Measurements from ENCODE around the gene U2AF1L4.
"Not testable (repeated sequence)": the region's sequence is repeated elsewhere in the genome, so short reads cannot be mapped to it uniquely, and the experiment has no call there.

Gene U2AF1L4

GRCh38 chr19:35775298-35776101, 30.3 kb upstream of the U2AF1L4 start, which contains the start of gene ARHGAP33:
ARHGAP33 (plus strand) TSS chr19:35775564; CDS start chr19:35775659, 95 bp downstream.
- peak within 1 kb of the TSS; percentile 70 for H3K4me3 ChIP-seq (ENCODE audit: low read depth, low read length)
- TF ChIP-seq, protein P1, sequence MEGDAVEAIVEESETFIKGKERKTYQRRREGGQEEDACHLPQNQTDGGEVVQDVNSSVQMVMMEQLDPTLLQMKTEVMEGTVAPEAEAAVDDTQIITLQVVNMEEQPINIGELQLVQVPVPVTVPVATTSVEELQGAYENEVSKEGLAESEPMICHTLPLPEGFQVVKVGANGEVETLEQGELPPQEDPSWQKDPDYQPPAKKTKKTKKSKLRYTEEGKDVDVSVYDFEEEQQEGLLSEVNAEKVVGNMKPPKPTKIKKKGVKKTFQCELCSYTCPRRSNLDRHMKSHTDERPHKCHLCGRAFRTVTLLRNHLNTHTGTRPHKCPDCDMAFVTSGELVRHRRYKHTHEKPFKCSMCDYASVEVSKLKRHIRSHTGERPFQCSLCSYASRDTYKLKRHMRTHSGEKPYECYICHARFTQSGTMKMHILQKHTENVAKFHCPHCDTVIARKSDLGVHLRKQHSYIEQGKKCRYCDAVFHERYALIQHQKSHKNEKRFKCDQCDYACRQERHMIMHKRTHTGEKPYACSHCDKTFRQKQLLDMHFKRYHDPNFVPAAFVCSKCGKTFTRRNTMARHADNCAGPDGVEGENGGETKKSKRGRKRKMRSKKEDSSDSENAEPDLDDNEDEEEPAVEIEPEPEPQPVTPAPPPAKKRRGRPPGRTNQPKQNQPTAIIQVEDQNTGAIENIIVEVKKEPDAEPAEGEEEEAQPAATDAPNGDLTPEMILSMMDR (IDR thresholded peaks at IDR 0.05; ENCODE audit: low read depth, low read length): no peak
- DNase-seq (ENCODE audit: low read depth, low spot score): peak; percentile 96
- in situ Hi-C loops (cut with HindIII; ENCODE audit: low sequenced_read_pairs): no loop called here

DNA sequence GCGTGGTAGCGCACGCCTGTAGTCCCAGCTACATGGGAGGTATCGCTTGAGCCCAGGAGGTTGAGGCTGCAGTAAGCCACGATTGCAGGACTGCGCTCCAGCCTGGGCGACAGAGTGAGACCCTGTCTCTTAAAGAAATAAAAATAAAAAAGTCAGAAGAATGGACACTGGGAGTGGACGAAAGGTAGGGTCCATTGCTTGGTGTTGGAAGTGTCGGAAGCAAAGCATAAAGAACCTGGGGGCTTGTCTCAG, 29.8 kb upstream of the U2AF1L4 start:
- in situ Hi-C loops (cut with HindIII; ENCODE audit: low sequenced_read_pairs): no loop called here
- TF ChIP-seq, protein P1 (IDR thresholded peaks at IDR 0.05; ENCODE audit: low read depth, low read length): no peak
- no peak for DNase-seq (ENCODE audit: low read depth, low spot score)
- H3K4me3 ChIP-seq (ENCODE audit: low read depth, low read length): no peak overlapping the region

DNA sequence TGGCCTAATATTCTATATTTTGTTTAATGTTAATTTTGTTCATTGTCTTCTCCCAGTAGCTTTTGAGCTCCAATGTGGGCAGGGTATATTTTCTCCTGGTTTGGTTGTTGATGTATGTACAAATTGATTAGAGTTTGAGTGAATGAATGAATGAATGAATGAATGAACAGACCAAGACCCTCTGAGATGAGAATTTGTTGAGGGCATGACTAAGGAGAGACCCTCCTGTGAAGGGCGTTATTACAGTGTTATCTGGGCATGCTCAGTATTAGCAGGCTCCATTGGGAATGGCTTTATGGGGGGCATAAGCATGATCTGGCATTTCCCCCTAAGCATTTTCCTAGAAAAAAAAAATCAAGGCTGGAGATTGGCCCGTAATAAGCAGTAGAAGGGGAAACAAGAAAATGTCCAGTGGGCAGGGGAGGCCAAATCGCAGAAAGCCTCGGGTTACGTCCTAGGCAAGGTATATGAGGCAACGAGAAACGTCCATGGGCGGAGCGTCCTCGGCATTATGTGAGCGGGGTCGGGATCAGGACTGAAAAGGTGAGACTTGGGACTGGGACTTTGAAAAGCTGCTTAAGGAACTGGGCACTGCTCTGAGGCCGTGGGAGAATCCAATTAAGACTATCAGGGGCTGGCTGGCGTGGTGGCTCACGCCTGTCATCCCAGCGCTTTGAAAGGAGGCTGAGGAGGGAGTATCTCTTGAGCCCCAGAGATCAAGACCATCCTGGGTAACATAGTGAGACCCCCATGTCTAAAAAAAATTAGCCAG, 29.2 kb upstream of the U2AF1L4 start:
- TF ChIP-seq, protein P1 (IDR thresholded peaks at IDR 0.05; ENCODE audit: low read depth, low read length): no peak
- DNase-seq (ENCODE audit: low read depth, low spot score): no peak
- in situ Hi-C loops (cut with HindIII; ENCODE audit: low sequenced_read_pairs): no loop called here
- no peak overlapping the region for H3K4me3 ChIP-seq (ENCODE audit: low read depth, low read length)

GRCh38 chr19:35773020-35773806, 28.0 kb upstream of the U2AF1L4 start:
- in situ Hi-C loops (cut with HindIII; ENCODE audit: low sequenced_read_pairs): no loop called here
- TF ChIP-seq, protein P1 (IDR thresholded peaks at IDR 0.05; ENCODE audit: low read depth, low read length): no peak
- DNase-seq (ENCODE audit: low read depth, low spot score): no peak
- H3K4me3 ChIP-seq (ENCODE audit: low read depth, low read length): no peak overlapping the region

DNA sequence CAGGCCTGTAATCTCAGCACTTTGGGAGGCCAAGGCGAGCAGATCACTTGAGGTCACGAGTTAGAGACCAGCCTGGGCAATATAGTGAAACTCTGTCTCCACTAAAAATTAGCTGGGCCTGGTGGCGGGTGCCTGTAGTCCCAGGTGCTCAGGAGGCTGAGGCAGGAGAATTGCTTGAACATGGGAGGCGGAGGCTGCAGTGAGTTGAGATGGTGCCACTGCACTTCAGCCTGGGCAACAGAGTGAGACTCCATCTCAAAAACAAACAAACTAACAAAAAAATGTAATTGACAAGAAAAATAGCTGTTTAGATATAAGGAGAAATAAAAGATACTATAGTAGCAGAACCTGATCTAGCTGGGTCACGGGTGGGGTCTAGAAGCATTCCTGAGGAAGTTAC, 27.1 kb upstream of the U2AF1L4 start:
- DNase-seq (ENCODE audit: low read depth, low spot score); H3K4me3 ChIP-seq (ENCODE audit: low read depth, low read length); in situ Hi-C loops (cut with HindIII; ENCODE audit: low sequenced_read_pairs): not testable (repeated sequence)

DNA sequence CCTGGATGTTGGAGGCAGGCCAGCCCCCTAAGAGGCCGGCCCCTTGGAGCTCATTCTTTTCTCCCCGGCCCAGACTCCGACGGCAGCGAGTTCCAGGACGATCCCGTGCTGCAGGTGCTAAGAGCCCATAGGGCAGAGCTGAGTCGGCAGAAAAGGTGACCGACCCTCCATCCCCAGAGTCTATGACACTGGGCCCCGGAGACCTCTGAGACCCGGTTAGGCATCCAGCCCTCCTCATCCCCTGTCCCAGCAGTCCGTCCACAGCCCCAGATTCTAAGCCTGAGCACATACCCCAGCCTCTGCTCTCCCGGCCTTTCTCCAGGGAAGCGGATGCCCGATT, 22.8 kb upstream of the U2AF1L4 start:
- TF ChIP-seq, protein P1 (IDR thresholded peaks at IDR 0.05; ENCODE audit: low read depth, low read length): no peak
- no peak overlapping the region for H3K4me3 ChIP-seq (ENCODE audit: low read depth, low read length)
- no peak for DNase-seq (ENCODE audit: low read depth, low spot score)
- in situ Hi-C loops (cut with HindIII; ENCODE audit: low sequenced_read_pairs): no loop called here
